OCI-LY3 (cell line): ENCODE results near the gene KCNH5.

Experiments
- CTCF ChIP-seq: fragments of 200-600, 300-600 bp; sonication (generic); IDR thresholded peaks from 2 replicates; pipeline ENCODE4 v1.5.1; 2014; ENCODE audit warnings: antibody characterized with exemption, low read length, low read depth
- EZH2phosphoT487 ChIP-seq: fragments of 200-600 bp; shearing (Covaris generic); IDR thresholded peaks from 2 replicates; pipeline ENCODE4 v1.6.1; 2018; ENCODE audit warnings: antibody characterized with exemption, mixed run types, low read depth

DNA sequence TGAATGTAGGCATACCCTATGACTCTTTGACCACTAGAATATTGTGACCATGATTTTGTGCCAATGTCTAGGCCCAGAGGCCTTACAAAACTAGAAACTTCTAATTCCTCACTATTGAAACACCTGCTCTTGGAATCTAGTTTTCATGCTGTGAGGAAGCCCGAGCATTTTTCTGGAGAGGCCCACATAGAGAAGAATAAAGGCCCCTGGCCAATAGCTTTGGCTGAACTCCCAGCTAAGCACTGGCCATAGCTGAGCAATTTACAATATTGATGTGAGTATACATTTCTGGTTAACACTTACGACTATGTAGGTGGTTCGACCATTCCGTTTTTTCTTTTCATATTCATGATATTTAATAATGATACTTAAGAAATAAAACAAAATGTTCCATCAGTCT lies 190.3 kb downstream of the KCNH5 start:
- TF ChIP-seq EZH2phosphoT487 (no peak), CTCF (no peak)
